ENCODE results near the gene PLEKHH2.

The PLEKHH2 gene

GRCh38 chr2:43794956-43795355 is 157.9 kb downstream of the PLEKHH2 start:
- TF ChIP-seq SIN3A (IDR thresholded peaks at IDR 0.05; ENCODE audit: borderline replicate concordance, insufficient read depth, low read length) (no peak), FOXP2 (optimal IDR thresholded peaks at IDR 0.05; ENCODE audit: borderline replicate concordance, extremely low read depth, extremely low read length, insufficient read depth) (no peak), REST (IDR thresholded peaks at IDR 0.05; ENCODE audit: insufficient read depth in 1 of 2, low read depth in 2 of 2, low read length in 2 of 2) (no peak), TAF1 (IDR thresholded peaks at IDR 0.05; ENCODE audit: borderline replicate concordance, insufficient read depth, low read length) (no peak), POLR2AphosphoS5 (IDR thresholded peaks at IDR 0.05; ENCODE audit: low read depth, low read length) (no peak)

DNA sequence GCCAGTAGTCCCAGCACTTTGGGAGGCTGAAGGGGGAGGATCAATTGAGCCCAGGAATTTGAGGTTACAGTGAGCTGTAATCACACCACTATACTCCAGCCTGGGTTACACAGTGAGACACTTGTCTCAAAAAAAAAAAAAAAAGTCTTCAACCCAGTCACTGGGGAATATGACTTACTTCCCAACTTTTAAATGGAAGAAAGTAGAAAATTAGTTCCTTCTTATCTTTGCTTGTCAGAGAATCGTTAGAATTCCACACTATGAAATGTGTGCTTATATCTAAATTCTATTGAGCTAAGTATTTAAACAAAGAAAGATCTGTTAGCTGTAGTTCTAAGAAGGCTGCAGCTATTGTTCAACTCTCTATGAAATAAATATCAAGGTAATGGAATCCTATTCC is 159.1 kb downstream of the PLEKHH2 start:
- TF ChIP-seq POLR2AphosphoS5 (IDR thresholded peaks at IDR 0.05; ENCODE audit: low read depth, low read length) = no peak
- no peak for TF ChIP-seq TAF1 (IDR thresholded peaks at IDR 0.05; ENCODE audit: borderline replicate concordance, insufficient read depth, low read length)
- no peak for TF ChIP-seq REST (IDR thresholded peaks at IDR 0.05; ENCODE audit: insufficient read depth in 1 of 2, low read depth in 2 of 2, low read length in 2 of 2)
- TF ChIP-seq FOXP2 (optimal IDR thresholded peaks at IDR 0.05; ENCODE audit: borderline replicate concordance, extremely low read depth, extremely low read length, insufficient read depth) = no peak
- no peak for TF ChIP-seq SIN3A (IDR thresholded peaks at IDR 0.05; ENCODE audit: borderline replicate concordance, insufficient read depth, low read length)

DNA sequence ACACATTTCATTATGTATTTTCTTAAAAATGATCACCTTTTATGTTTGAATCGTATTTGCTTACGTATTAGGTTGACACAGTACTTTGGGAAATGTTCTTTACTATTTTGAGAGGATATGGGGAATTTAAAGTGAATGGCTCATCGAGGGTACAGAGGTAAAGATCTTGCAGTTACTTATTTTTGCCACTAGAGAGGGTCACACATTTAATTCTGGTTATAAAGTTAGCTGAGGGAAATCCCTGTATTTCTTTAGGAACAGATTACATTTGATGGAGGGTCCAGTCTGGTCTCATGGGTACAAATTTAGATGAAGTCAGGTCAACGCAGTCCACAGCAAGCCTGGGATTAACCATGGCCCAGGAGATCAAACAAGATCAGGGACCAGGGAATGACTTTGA is 161.2 kb downstream of the PLEKHH2 start:
- TF ChIP-seq TAF1 (IDR thresholded peaks at IDR 0.05; ENCODE audit: borderline replicate concordance, insufficient read depth, low read length) = no peak
- no peak for TF ChIP-seq FOXP2 (optimal IDR thresholded peaks at IDR 0.05; ENCODE audit: borderline replicate concordance, extremely low read depth, extremely low read length, insufficient read depth)
- TF ChIP-seq REST (IDR thresholded peaks at IDR 0.05; ENCODE audit: insufficient read depth in 1 of 2, low read depth in 2 of 2, low read length in 2 of 2) = no peak
- TF ChIP-seq SIN3A (IDR thresholded peaks at IDR 0.05; ENCODE audit: borderline replicate concordance, insufficient read depth, low read length) = no peak
- TF ChIP-seq POLR2AphosphoS5 (IDR thresholded peaks at IDR 0.05; ENCODE audit: low read depth, low read length) = no peak

DNA sequence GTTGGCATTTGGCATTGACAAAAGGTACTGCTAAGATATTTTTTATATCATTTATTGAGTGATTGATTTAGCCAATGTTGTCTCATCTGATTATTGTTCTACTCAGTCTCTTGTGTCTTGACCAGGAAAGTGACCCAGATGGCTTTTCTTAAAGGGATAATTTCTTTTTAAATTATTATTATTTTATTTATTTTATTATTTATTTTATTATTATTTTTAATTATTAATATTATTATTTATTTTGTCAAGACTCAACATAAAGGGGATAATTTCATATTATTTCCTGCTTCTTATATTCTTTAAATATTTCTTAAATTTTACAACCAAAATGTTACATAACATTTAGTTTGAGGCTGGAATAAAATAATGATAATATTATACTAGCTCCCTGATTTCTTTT is 163.8 kb downstream of the PLEKHH2 start:
- TF ChIP-seq SIN3A (IDR thresholded peaks at IDR 0.05; ENCODE audit: borderline replicate concordance, insufficient read depth, low read length) (no peak), REST (IDR thresholded peaks at IDR 0.05; ENCODE audit: insufficient read depth in 1 of 2, low read depth in 2 of 2, low read length in 2 of 2) (no peak), TAF1 (IDR thresholded peaks at IDR 0.05; ENCODE audit: borderline replicate concordance, insufficient read depth, low read length) (no peak), POLR2AphosphoS5 (IDR thresholded peaks at IDR 0.05; ENCODE audit: low read depth, low read length) (no peak), FOXP2 (optimal IDR thresholded peaks at IDR 0.05; ENCODE audit: borderline replicate concordance, extremely low read depth, extremely low read length, insufficient read depth) (no peak)

- TF ChIP-seq REST (IDR thresholded peaks at IDR 0.05; ENCODE audit: insufficient read depth in 1 of 2, low read depth in 2 of 2, low read length in 2 of 2) (no peak), FOXP2 (optimal IDR thresholded peaks at IDR 0.05; ENCODE audit: borderline replicate concordance, extremely low read depth, extremely low read length, insufficient read depth) (no peak)
These were observed 165.1 kb downstream of the PLEKHH2 start for GRCh38 chr2:43802135-43802534.

All from PFSK-1 (cell line).